SK-N-MC (cell line): Measurements from ENCODE around the gene CRTC2.

Experiments used
- DNase-seq: peaks from one replicate; pipeline ENCODE4 v3.0.0-alpha.2; 2011; ENCODE audit warnings: low read depth, low spot score
- H3K27ac ChIP-seq: fragments of 200-600 bp; sonication (generic); 2 replicates; pipeline ENCODE4 v1.5.1; 2016; ENCODE audit warnings: mixed run types
- H3K36me3 ChIP-seq: fragments of 200-600 bp; sonication (generic); 2 replicates; pipeline ENCODE4 v1.6.1; 2017; ENCODE audit warnings: antibody characterized with exemption, low read length, mixed read lengths; ENCODE audit not compliant: insufficient read depth
- H3K4me3 ChIP-seq: fragments of 200-600 bp; sonication (generic); 2 replicates; pipeline ENCODE4 v1.5.1; 2016
- H3K9ac ChIP-seq: fragments of 200-600 bp; sonication (generic); 2 replicates; pipeline ENCODE4 v1.8.0; 2017; ENCODE audit warnings: mixed run types, mixed read lengths; ENCODE audit not compliant: insufficient read length
- H3K9me3 ChIP-seq: fragments of 200-600 bp; sonication (generic); 2 replicates; pipeline ENCODE4 v1.6.1; 2017; ENCODE audit warnings: low read depth, mild to moderate bottlenecking, antibody characterized with exemption, low read length, moderate library complexity, mixed read lengths
- EZH2 ChIP-seq: fragments of 200-600 bp; sonication (generic); IDR thresholded peaks from one replicate; pipeline ENCODE4 v1.6.1; 2017; ENCODE audit warnings: antibody characterized with exemption
- FOXP2 ChIP-seq: optimal IDR thresholded peaks from 2 replicates; pipeline ENCODE3; 2011; ENCODE audit warnings: mild to moderate bottlenecking, moderate library complexity; ENCODE audit not compliant: insufficient read depth; ENCODE audit errors: extremely low read length, control extremely low read depth
- POLR2AphosphoS5 ChIP-seq: IDR thresholded peaks from 2 replicates; pipeline ENCODE4 v1.6.1; 2012; ENCODE audit warnings: mild to moderate bottlenecking, low read depth, low read length, borderline replicate concordance

The CRTC2 gene

GRCh38 chr1:153977250-153978240 is 19.1 kb upstream of the CRTC2 start, which contains the start of gene JTB:
TSS of gene JTB (minus strand) at chr1:153977674. CDS start at chr1:153977252, 422 bp downstream.
- H3K9me3 ChIP-seq = no peaks in the 10 kb centered on the region
- peak within 1 kb of the TSS; percentile 86 for H3K4me3 ChIP-seq
- H3K27ac ChIP-seq = peak within 1 kb of the TSS; percentile 75
- DNase-seq = no peak
- peak within 1 kb of the TSS; percentile 95 for H3K9ac ChIP-seq
- TF ChIP-seq FOXP2 (no peak), EZH2 (no peak), POLR2AphosphoS5 (peak; percentile 90)
- peaks cover 25% of the 10 kb centered on the region for H3K36me3 ChIP-seq

- TF ChIP-seq FOXP2 (no peak), EZH2 (no peak), POLR2AphosphoS5 (no peak)
- DNase-seq = no peak
- H3K36me3 ChIP-seq = peaks cover 25% of the 10 kb centered on the region
- H3K27ac ChIP-seq = peak overlapping the region; percentile 75
- peak overlapping the region; percentile 86 for H3K4me3 ChIP-seq
- peak overlapping the region; percentile 95 for H3K9ac ChIP-seq
- H3K9me3 ChIP-seq = no peaks in the 10 kb centered on the region
Observed at GRCh38 chr1:153976819-153977249, 18.4 kb upstream of the CRTC2 start.

GRCh38 chr1:153973525-153973924 is 15.1 kb upstream of the CRTC2 start:
- H3K9me3 ChIP-seq = no peaks in the 10 kb centered on the region

DNA sequence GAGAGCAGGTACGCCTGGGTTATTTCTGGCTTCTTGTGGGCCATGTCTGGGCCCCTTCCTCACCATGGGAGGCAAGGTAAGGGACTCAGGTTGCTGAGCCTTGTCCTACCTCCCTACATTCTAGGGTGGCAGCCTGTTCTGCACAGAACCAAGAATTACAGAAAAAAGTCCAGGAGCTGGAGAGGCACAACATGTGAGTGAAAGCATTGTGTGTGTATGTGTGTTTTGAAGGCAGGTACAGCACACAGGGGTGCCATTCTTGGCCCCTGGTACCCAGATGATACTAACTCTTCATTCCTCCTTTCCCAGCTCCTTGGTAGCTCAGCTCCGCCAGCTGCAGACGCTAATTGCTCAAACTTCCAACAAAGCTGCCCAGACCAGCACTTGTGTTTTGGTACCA is 14.7 kb upstream of the CRTC2 start:
- H3K27ac ChIP-seq = no peak overlapping the region
- peaks cover 25% of the 10 kb centered on the region for H3K36me3 ChIP-seq
- no peaks in the 10 kb centered on the region for H3K9me3 ChIP-seq
- no peak for TF ChIP-seq EZH2
- no peak for TF ChIP-seq FOXP2
- no peak for TF ChIP-seq POLR2AphosphoS5
- DNase-seq = no peak
- no peak overlapping the region for H3K4me3 ChIP-seq
- H3K9ac ChIP-seq = no peak overlapping the region

More at GRCh38 chr1:153973525-153973924, 15.1 kb upstream of the CRTC2 start:
- Histone ChIP-seq H3K36me3 (peaks cover 25% of the 10 kb centered on the region), H3K4me3 (no peak overlapping the region), H3K9ac (no peak overlapping the region), H3K27ac (no peak overlapping the region)
- no peak for DNase-seq
- TF ChIP-seq FOXP2 (no peak), EZH2 (no peak), POLR2AphosphoS5 (no peak)

DNA sequence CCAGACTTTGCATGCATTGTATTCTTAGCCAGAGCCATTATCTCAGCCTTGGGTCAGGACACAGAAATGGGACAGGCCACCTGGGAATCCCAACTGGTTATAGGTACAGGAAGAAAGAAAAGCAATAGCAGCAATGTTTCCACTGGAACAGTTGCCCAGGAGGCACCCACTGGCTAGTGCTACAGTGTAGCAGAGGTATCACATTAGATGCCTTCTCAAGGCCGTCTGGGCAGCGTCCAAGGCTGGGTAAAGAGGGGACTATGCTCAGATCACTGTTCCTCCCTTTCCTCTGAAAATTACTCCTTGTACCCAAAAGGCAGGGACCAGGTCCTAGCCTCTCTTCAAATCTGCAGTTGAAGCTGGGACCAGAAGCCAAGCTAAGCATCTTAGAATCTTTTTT is 11.9 kb upstream of the CRTC2 start:
- peaks cover 18% of the 10 kb centered on the region for H3K36me3 ChIP-seq
- no peaks in the 10 kb centered on the region for H3K9me3 ChIP-seq
- TF ChIP-seq EZH2 (no peak), POLR2AphosphoS5 (no peak), FOXP2 (no peak)
- H3K4me3 ChIP-seq = no peak overlapping the region
- DNase-seq = no peak
- H3K27ac ChIP-seq = no peak overlapping the region
- no peak overlapping the region for H3K9ac ChIP-seq

- DNase-seq = no peak
- no peak overlapping the region for H3K4me3 ChIP-seq
- H3K9me3 ChIP-seq = no peaks in the 10 kb centered on the region
- no peak overlapping the region for H3K9ac ChIP-seq
- peaks cover 4% of the 10 kb centered on the region for H3K36me3 ChIP-seq
- no peak overlapping the region for H3K27ac ChIP-seq
- TF ChIP-seq FOXP2 (no peak), EZH2 (no peak), POLR2AphosphoS5 (no peak)
Observed at GRCh38 chr1:153968972-153969371, 10.6 kb upstream of the CRTC2 start.

DNA sequence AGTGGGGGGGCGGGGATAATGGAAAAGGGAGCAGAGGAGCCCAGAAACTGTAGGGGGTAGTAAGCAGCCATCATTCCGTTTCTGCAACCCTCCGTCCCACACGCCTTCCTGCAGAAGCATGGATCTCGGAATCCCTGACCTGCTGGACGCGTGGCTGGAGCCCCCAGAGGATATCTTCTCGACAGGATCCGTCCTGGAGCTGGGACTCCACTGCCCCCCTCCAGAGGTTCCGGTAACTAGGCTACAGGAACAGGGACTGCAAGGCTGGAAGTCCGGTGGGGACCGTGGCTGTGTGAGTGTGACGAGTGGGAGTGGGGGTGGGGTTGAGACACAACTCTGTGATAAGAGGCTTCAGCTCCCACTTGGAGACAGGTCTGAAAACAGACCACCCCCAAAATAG is 10.0 kb upstream of the CRTC2 start:
- TF ChIP-seq POLR2AphosphoS5 (no peak), EZH2 (no peak), FOXP2 (no peak)
- no peak for DNase-seq
- no peaks in the 10 kb centered on the region; the same call in 1 of the 2 replicates for H3K36me3 ChIP-seq
- no peaks in the 10 kb centered on the region for H3K9me3 ChIP-seq
- H3K4me3 ChIP-seq = no peak overlapping the region
- H3K9ac ChIP-seq = no peak overlapping the region
- H3K27ac ChIP-seq = no peak overlapping the region

- H3K27ac ChIP-seq = peak overlapping the region; percentile 85
- peak overlapping the region; percentile 65 for H3K9ac ChIP-seq
- no peaks in the 10 kb centered on the region for H3K9me3 ChIP-seq
- peak overlapping the region; percentile 92 for H3K4me3 ChIP-seq
- H3K36me3 ChIP-seq = no peaks in the 10 kb centered on the region
- DNase-seq = no peak
- TF ChIP-seq EZH2 (no peak), FOXP2 (no peak)
Observed at GRCh38 chr1:153968000-153968363, 9.6 kb upstream of the CRTC2 start.
